T-helper 22 cell (primary cell): Measurements from ENCODE around the gene FBXO4.
"Not testable (repeated sequence)": the region's sequence is repeated elsewhere in the genome, so short reads cannot be mapped to it uniquely, and the experiment has no call there.

Source experiments
- DNase-seq: peaks from one replicate; pipeline ENCODE4 v3.0.0-alpha.2; 2020; ENCODE audit warnings: low read depth

Gene FBXO4

DNA sequence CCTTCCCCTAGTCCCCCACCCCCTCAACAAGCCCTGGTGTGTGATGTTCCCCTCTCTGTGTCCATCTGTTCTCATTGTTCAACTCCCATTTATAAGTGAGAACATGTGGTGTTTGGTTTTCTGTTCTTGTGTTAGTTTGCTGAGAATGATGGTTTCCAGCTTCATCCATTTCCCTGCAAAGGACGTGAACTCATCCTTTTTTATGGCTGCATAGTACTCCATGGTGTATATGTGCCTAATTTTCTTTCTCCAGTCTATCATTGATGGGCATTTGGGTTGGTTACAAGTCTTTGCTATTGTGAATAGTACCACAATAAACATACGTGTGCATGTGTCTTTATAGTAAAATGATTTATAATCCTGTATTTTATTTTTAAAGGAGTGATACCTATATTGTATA, 57.8 kb downstream of the FBXO4 start:
- not testable (repeated sequence) for DNase-seq

DNA sequence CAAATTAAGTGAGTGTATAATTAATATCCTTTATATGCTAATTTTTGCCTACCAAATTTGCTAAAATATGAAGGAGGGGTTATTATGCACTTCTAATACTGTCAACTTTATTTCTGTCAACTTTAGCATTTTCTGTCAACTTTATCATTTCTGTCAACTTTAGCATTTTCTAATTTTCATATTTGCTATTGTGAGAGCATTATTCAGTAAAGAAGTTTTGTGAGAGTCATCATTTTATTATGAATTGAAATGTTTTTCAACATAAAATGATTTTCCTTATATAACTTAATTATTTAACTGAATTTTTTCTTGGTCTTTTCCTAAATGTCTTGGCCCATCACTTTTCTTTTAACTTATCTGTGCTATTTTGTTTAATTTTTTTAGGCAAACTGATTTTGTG, 58.2 kb downstream of the FBXO4 start:
- DNase-seq = no peak

DNA sequence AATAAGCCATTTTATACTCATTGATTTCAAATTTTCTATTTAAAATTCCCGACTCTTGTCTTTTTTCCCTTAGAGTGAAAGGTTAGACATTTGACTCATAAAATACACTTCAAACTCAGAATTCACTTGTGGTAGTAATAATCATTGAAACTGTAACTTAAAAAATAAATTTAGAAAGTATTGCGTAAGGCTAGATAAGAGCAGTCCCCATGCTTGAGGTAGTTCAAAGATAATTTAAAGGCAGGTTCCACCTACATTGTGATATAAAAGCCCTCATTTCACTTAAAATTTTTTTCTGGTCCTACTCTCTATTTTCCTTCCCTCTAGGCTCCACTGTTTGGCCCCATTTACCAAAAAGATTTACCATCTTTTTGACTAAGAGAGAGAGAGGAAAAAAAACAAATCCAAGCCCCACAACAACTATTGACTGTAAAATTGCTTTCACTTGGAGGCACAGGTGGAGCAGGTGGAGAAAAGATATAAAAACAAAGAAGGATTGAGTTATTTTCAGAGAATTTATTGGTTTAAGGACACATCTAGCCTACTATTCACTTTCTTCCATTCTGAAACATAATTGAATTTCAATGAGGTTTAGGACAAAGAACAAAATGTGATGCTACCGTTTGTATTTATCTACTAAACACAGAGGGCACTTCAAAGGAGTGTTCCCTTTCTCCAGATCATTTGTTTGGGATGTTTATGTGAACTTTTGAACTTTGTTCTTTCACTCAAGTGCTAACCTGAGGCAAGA, 61.0 kb downstream of the FBXO4 start:
- no peak for DNase-seq
